Stimulated activated naive CD8-positive, alpha-beta T cell treated with anti-CD3 and anti-CD28 coated beads, Interleukin-15, amount 100 ng/mL, for 72 hours (primary cell): ENCODE results near the gene ACAN.

Experiments used
- ATAC-seq: fragments of 150-1000 bp; cut with Tn5 transposase; 2 replicates; pipeline ENCODE4 v1.10.0; 2021; ENCODE audit warnings: mild to moderate bottlenecking, moderate library complexity
- DNase-seq, 2 donors: peaks; one replicate each; pipeline ENCODE4 v3.0.0; 2021 to 2022
- H3K27ac Mint-ChIP-seq, 2 donors: one replicate each; pipeline ENCODE4 v1.8.0; 2022; ENCODE audit warnings: mild to moderate bottlenecking in 2 of 2, mixed read lengths in 2 of 2, moderate library complexity in 2 of 2
- H3K27me3 Mint-ChIP-seq: one replicate; pipeline ENCODE4 v1.8.0; 2022; ENCODE audit warnings: mixed read lengths
- H3K4me1 Mint-ChIP-seq: one replicate; pipeline ENCODE4 v1.8.0; 2022; ENCODE audit warnings: mild to moderate bottlenecking, mixed read lengths
- H3K4me3 Mint-ChIP-seq, 2 donors: one replicate each; pipeline ENCODE4 v1.8.0; 2022; ENCODE audit warnings: mild to moderate bottlenecking in 2 of 2, mixed read lengths in 2 of 2, moderate library complexity in 1 of 2
- H3K9me3 Mint-ChIP-seq, 2 donors: one replicate each; pipeline ENCODE4 v1.8.0; 2022; ENCODE audit warnings: mixed read lengths in 2 of 2

Gene ACAN

GRCh38 chr15:88896333-88897033 lies 93.2 kb downstream of the ACAN start:
- H3K27ac Mint-ChIP-seq, result no peak overlapping the region
- no peaks in the 10 kb centered on the region for H3K9me3 Mint-ChIP-seq
- peaks cover 44% of the 10 kb centered on the region for H3K4me1 Mint-ChIP-seq
- no peaks in the 10 kb centered on the region for H3K27me3 Mint-ChIP-seq
- ATAC-seq (no peak), DNase-seq (no peak)
- H3K4me3 Mint-ChIP-seq, result peak overlapping the region; percentile 16 to 23

- DNase-seq (peak in 1 of 2 donors; percentile 51), ATAC-seq (peak; percentile 27)
- H3K27me3 Mint-ChIP-seq, result no peaks in the 10 kb centered on the region
- no peak overlapping the region for H3K27ac Mint-ChIP-seq
- peak overlapping the region in 1 of 2 donors; percentile 16 for H3K4me3 Mint-ChIP-seq
- peaks cover 48% of the 10 kb centered on the region for H3K4me1 Mint-ChIP-seq
- H3K9me3 Mint-ChIP-seq, result no peaks in the 10 kb centered on the region
Measured at GRCh38 chr15:88897142-88897455, 93.9 kb downstream of the ACAN start.

- no peaks in the 10 kb centered on the region for H3K27me3 Mint-ChIP-seq
- peak; percentile 54 for ATAC-seq
- peak in 1 of 2 donors; percentile 63 for DNase-seq
- H3K9me3 Mint-ChIP-seq, result no peaks in the 10 kb centered on the region
- H3K4me1 Mint-ChIP-seq, result peaks cover 53% of the 10 kb centered on the region
- peak overlapping the region in 1 of 2 donors; percentile 19 for H3K27ac Mint-ChIP-seq
- peak overlapping the region in 1 of 2 donors; percentile 14 for H3K4me3 Mint-ChIP-seq
Measured at GRCh38 chr15:88897456-88898194, 94.4 kb downstream of the ACAN start.

- no peak overlapping the region for H3K4me3 Mint-ChIP-seq
- no peak for DNase-seq
- ATAC-seq, result no peak
- no peaks in the 10 kb centered on the region for H3K27me3 Mint-ChIP-seq
- no peaks in the 10 kb centered on the region for H3K9me3 Mint-ChIP-seq
- H3K4me1 Mint-ChIP-seq, result peaks cover 45% of the 10 kb centered on the region
- H3K27ac Mint-ChIP-seq, result no peak overlapping the region
Measured at GRCh38 chr15:88898736-88899135, 95.5 kb downstream of the ACAN start.

GRCh38 chr15:88899251-88899650 lies 96.0 kb downstream of the ACAN start:
- DNase-seq, result no peak
- Mint-ChIP-seq H3K27ac (no peak overlapping the region), H3K4me1 (peaks cover 45% of the 10 kb centered on the region), H3K4me3 (no peak overlapping the region), H3K27me3 (no peaks in the 10 kb centered on the region), H3K9me3 (no peaks in the 10 kb centered on the region)
- ATAC-seq, result no peak

GRCh38 chr15:88900309-88900981 lies 97.2 kb downstream of the ACAN start:
- H3K4me1 Mint-ChIP-seq, result peaks cover 50% of the 10 kb centered on the region

GRCh38 chr15:88900982-88901418 lies 97.8 kb downstream of the ACAN start:
- Mint-ChIP-seq H3K4me3 (no peak overlapping the region), H3K9me3 (no peaks in the 10 kb centered on the region), H3K27ac (peak overlapping the region in 1 of 2 donors; percentile 0), H3K27me3 (no peaks in the 10 kb centered on the region), H3K4me1 (peaks cover 45% of the 10 kb centered on the region)
- DNase-seq, result no peak
- ATAC-seq, result no peak

More at GRCh38 chr15:88900309-88900981, 97.2 kb downstream of the ACAN start:
- DNase-seq, result no peak
- ATAC-seq, result no peak
- no peak overlapping the region for H3K4me3 Mint-ChIP-seq
- no peaks in the 10 kb centered on the region for H3K9me3 Mint-ChIP-seq
- H3K27me3 Mint-ChIP-seq, result no peaks in the 10 kb centered on the region
- peak overlapping the region in 1 of 2 donors; percentile 0 for H3K27ac Mint-ChIP-seq

GRCh38 chr15:88901508-88902220 lies 98.4 kb downstream of the ACAN start:
- Mint-ChIP-seq H3K27me3 (no peaks in the 10 kb centered on the region), H3K9me3 (no peaks in the 10 kb centered on the region), H3K4me3 (no peak overlapping the region), H3K27ac (peak overlapping the region; percentile 8 to 88), H3K4me1 (peaks cover 40% of the 10 kb centered on the region)
- no peak for DNase-seq
- ATAC-seq, result no peak

- H3K4me3 Mint-ChIP-seq, result no peak overlapping the region
- H3K9me3 Mint-ChIP-seq, result no peaks in the 10 kb centered on the region
- DNase-seq (no peak), ATAC-seq (no peak)
- H3K27ac Mint-ChIP-seq, result peak overlapping the region; percentile 8 to 88
- peaks cover 33% of the 10 kb centered on the region for H3K4me1 Mint-ChIP-seq
- H3K27me3 Mint-ChIP-seq, result no peaks in the 10 kb centered on the region
Measured at GRCh38 chr15:88902221-88902835, 99.1 kb downstream of the ACAN start.

- no peak for DNase-seq
- H3K4me1 Mint-ChIP-seq, result peaks cover 30% of the 10 kb centered on the region
- no peak overlapping the region for H3K27ac Mint-ChIP-seq
- ATAC-seq, result no peak
- no peak overlapping the region for H3K4me3 Mint-ChIP-seq
- no peaks in the 10 kb centered on the region for H3K27me3 Mint-ChIP-seq
- H3K9me3 Mint-ChIP-seq, result no peaks in the 10 kb centered on the region
Measured at GRCh38 chr15:88902846-88903245, 99.6 kb downstream of the ACAN start.

GRCh38 chr15:88904257-88904623 lies 101.0 kb downstream of the ACAN start:
- H3K27ac Mint-ChIP-seq, result peak overlapping the region in 1 of 2 donors; percentile 69
- H3K9me3 Mint-ChIP-seq, result no peaks in the 10 kb centered on the region
- H3K27me3 Mint-ChIP-seq, result no peaks in the 10 kb centered on the region
- ATAC-seq, result peak; percentile 5
- no peak for DNase-seq
- H3K4me3 Mint-ChIP-seq, result peak overlapping the region in 1 of 2 donors; percentile 24
- H3K4me1 Mint-ChIP-seq, result peaks cover 35% of the 10 kb centered on the region

- no peaks in the 10 kb centered on the region for H3K27me3 Mint-ChIP-seq
- no peaks in the 10 kb centered on the region for H3K9me3 Mint-ChIP-seq
- H3K27ac Mint-ChIP-seq, result peak overlapping the region in 1 of 2 donors; percentile 43
- DNase-seq (peak; percentile 89 to 93), ATAC-seq (peak; percentile 99)
- H3K4me3 Mint-ChIP-seq, result peak overlapping the region in 1 of 2 donors; percentile 24
- H3K4me1 Mint-ChIP-seq, result peaks cover 40% of the 10 kb centered on the region
Measured at GRCh38 chr15:88904624-88905327, 101.5 kb downstream of the ACAN start.

GRCh38 chr15:88905576-88905975 lies 102.3 kb downstream of the ACAN start:
- Mint-ChIP-seq H3K4me1 (peaks cover 40% of the 10 kb centered on the region), H3K27me3 (no peaks in the 10 kb centered on the region), H3K4me3 (no peak overlapping the region), H3K27ac (no peak overlapping the region), H3K9me3 (no peaks in the 10 kb centered on the region)
- DNase-seq (no peak), ATAC-seq (no peak)

GRCh38 chr15:88906130-88906529 lies 102.9 kb downstream of the ACAN start:
- Mint-ChIP-seq H3K27ac (no peak overlapping the region), H3K9me3 (no peaks in the 10 kb centered on the region), H3K4me1 (peaks cover 45% of the 10 kb centered on the region), H3K4me3 (no peak overlapping the region), H3K27me3 (no peaks in the 10 kb centered on the region)
- no peak for ATAC-seq
- DNase-seq, result no peak
